H1 (cell line): ENCODE data around the gene UBQLN1. TPM values are rescaled to one million over a fixed set of nuclear protein-coding genes. Genes with fewer than 3 reads are reported as not detected.

Experiments
- CTCF ChIA-PET: fragments of 300-600 bp; sonication (Branson Sonifier 250); formaldehyde crosslinking; loops from one replicate; lab custom pipeline; 2021; ENCODE audit not compliant: partially characterized antibody; lab: Charles Lee
- POLR2A ChIA-PET: fragments of 300-600 bp; sonication (Branson Sonifier 250); formaldehyde crosslinking; loops from one replicate; lab custom pipeline; 2021; ENCODE audit warnings: inconsistent platforms; ENCODE audit not compliant: partially characterized antibody; lab: Charles Lee
- DNase-seq, 2 experiments: peaks; one replicate each; pipeline versions ENCODE4 v3.0.0 to v3.0.0-alpha.2; 2010 to 2022; ENCODE audit warnings: low spot score in 2 of 2, low read depth in 1 of 2, mixed read lengths in 1 of 2
- FAIRE-seq: peaks from 2 replicates; lab custom pipeline; 2011; peaks lifted over from hg19 to GRCh38; lab: Jason Lieb, UNC
- H2AFZ ChIP-seq: 2 replicates; pipeline ENCODE4 v1.8.1; 2012; ENCODE audit warnings: low read length, inconsistent platforms
- H2AK5ac ChIP-seq: 2 replicates; pipeline ENCODE4 v1.6.1; 2013; ENCODE audit warnings: low read depth, low read length
- H2BK120ac ChIP-seq: replicated peaks from 2 replicates; pipeline ENCODE3; 2013; ENCODE audit warnings: low read depth, low read length, inconsistent platforms
- H2BK12ac ChIP-seq: 2 replicates; pipeline ENCODE4 v1.6.1; 2013; ENCODE audit warnings: low read depth, low read length
- H2BK15ac ChIP-seq: 2 replicates; pipeline ENCODE4 v1.6.1; 2013; ENCODE audit warnings: low read length
- H2BK20ac ChIP-seq: 2 replicates; pipeline ENCODE4 v1.6.1; 2013; ENCODE audit warnings: low read length
- H2BK5ac ChIP-seq: 2 replicates; pipeline ENCODE4 v1.6.1; 2013; ENCODE audit warnings: low read depth, low read length
- H3K14ac ChIP-seq: 2 replicates; pipeline ENCODE4 v1.6.1; 2013; ENCODE audit warnings: inconsistent platforms; ENCODE audit not compliant: insufficient read length
- H3K18ac ChIP-seq: 2 replicates; pipeline ENCODE4 v1.6.1; 2013; ENCODE audit warnings: low read length; ENCODE audit errors: extremely low read depth
- H3K23ac ChIP-seq: 2 replicates; pipeline ENCODE4 v1.6.1; 2013; ENCODE audit warnings: inconsistent platforms; ENCODE audit not compliant: insufficient read length
- H3K23me2 ChIP-seq: 2 replicates; pipeline ENCODE4 v1.6.1; 2013; ENCODE audit warnings: low read depth, low read length
- H3K27ac ChIP-seq: 2 replicates; pipeline ENCODE4 v1.6.1; 2011; ENCODE audit warnings: low read depth, low read length, inconsistent platforms
- H3K27me3 ChIP-seq, 4 experiments: replicated peaks in 1 of 4; 1 replicate in 1 of 4; 2 replicates in 3 of 4; pipeline versions ENCODE4 v1.6.1 to v1.8.1; 2011 to 2013; ENCODE audit warnings: low read length in 3 of 4, mild to moderate bottlenecking in 3 of 4, inconsistent platforms in 2 of 4, mixed read lengths in 2 of 4, moderate library complexity in 1 of 4; ENCODE audit not compliant: control insufficient read depth in 3 of 4, insufficient read depth in 3 of 4; ENCODE audit errors: extremely low read depth in 1 of 4
- H3K36me3 ChIP-seq, 4 experiments: 2 replicates each; pipeline versions ENCODE4 v1.6.1 to v1.8.1; 2011 to 2013; ENCODE audit warnings: mild to moderate bottlenecking in 4 of 4, low read length in 3 of 4, moderate library complexity in 2 of 4, control low read depth in 1 of 4, inconsistent platforms in 1 of 4; ENCODE audit not compliant: insufficient read depth in 4 of 4, control insufficient read depth in 2 of 4
- H3K4ac ChIP-seq: replicated peaks from 2 replicates; pipeline ENCODE3; 2013; ENCODE audit warnings: low read length, low read depth, mixed read lengths, inconsistent platforms; ENCODE audit not compliant: insufficient read length
- H3K4me1 ChIP-seq, 4 experiments: replicated peaks in 1 of 4; 1 replicate in 1 of 4; 2 replicates in 3 of 4; pipeline versions ENCODE4 v1.6.1 to v1.8.1; 2011 to 2013; ENCODE audit warnings: low read length in 3 of 4, inconsistent platforms in 2 of 4, mixed read lengths in 1 of 4; ENCODE audit not compliant: insufficient read depth in 4 of 4, control insufficient read depth in 3 of 4
- H3K4me2 ChIP-seq, 2 experiments: 2 replicates each; pipeline versions ENCODE4 v1.6.1 to v1.8.1; 2011 to 2013; ENCODE audit warnings: low read depth in 2 of 2, low read length in 2 of 2, control low read depth in 1 of 2, inconsistent platforms in 1 of 2, mild to moderate bottlenecking in 1 of 2; ENCODE audit not compliant: insufficient read depth in 1 of 2
- H3K4me3 ChIP-seq, 4 experiments: fragments of 200-600, 300-600 bp in 1 of 4; sonication (generic), shearing (Covaris generic), sonication (Bioruptor Twin) in 1 of 4; 2 replicates each; pipeline versions ENCODE4 v1.5.1 to v1.8.1; 2011 to 2016; ENCODE audit warnings: low read length in 4 of 4, low read depth in 3 of 4, control low read depth in 2 of 4, inconsistent platforms in 2 of 4, mild to moderate bottlenecking in 2 of 4, mixed read lengths in 1 of 4, moderate library complexity in 1 of 4; ENCODE audit not compliant: insufficient read depth in 2 of 4; ENCODE audit errors: extremely low read depth in 1 of 4
- H3K56ac ChIP-seq: replicated peaks from 2 replicates; pipeline ENCODE3; 2013; ENCODE audit warnings: low read depth, mild to moderate bottlenecking, mixed read lengths, low read length, inconsistent platforms; ENCODE audit not compliant: insufficient read length
- H3K79me1 ChIP-seq: 2 replicates; pipeline ENCODE4 v1.6.1; 2013; ENCODE audit warnings: low read depth, low read length, control low read depth
- H3K79me2 ChIP-seq, 2 experiments: 2 replicates each; pipeline versions ENCODE4 v1.6.1 to v1.8.1; 2012 to 2013; ENCODE audit warnings: low read length in 2 of 2, mild to moderate bottlenecking in 2 of 2, inconsistent platforms in 1 of 2; ENCODE audit not compliant: insufficient read depth in 2 of 2, control insufficient read depth in 1 of 2
- H3K9ac ChIP-seq, 4 experiments: replicated peaks in 1 of 4; 1 replicate in 1 of 4; 2 replicates in 3 of 4; pipeline versions ENCODE4 v1.6.1 to v1.8.1; 2011 to 2013; ENCODE audit warnings: low read depth in 3 of 4, low read length in 3 of 4, control low read depth in 2 of 4, mild to moderate bottlenecking in 2 of 4, moderate library complexity in 2 of 4, inconsistent platforms in 1 of 4; ENCODE audit errors: extremely low read depth in 1 of 4
- H3K9me3 ChIP-seq, 2 experiments: 2 replicates each; pipeline versions ENCODE4 v1.6.1 to v1.8.1; 2012 to 2013; ENCODE audit warnings: mild to moderate bottlenecking in 2 of 2, moderate library complexity in 2 of 2, control low read depth in 1 of 2, inconsistent platforms in 1 of 2, low read depth in 1 of 2, low read length in 1 of 2, mixed read lengths in 1 of 2; ENCODE audit not compliant: insufficient read depth in 2 of 2
- H4K20me1 ChIP-seq, 2 experiments: replicated peaks in 1 of 2; 2 replicates each; pipeline versions ENCODE3 to v1.8.1; 2011 to 2013; ENCODE audit warnings: inconsistent platforms in 2 of 2, low read length in 2 of 2, mild to moderate bottlenecking in 1 of 2; ENCODE audit not compliant: insufficient read depth in 2 of 2, control insufficient read depth in 1 of 2
- H4K5ac ChIP-seq: 2 replicates; pipeline ENCODE4 v1.6.1; 2013; ENCODE audit warnings: low read length, low read depth, mixed read lengths, inconsistent platforms; ENCODE audit not compliant: insufficient read length
- H4K8ac ChIP-seq: 2 replicates; pipeline ENCODE4 v1.8.0; 2013; ENCODE audit warnings: mild to moderate bottlenecking, moderate library complexity, low read length, inconsistent platforms; ENCODE audit not compliant: insufficient read depth; ENCODE audit errors: extremely low read depth
- H4K91ac ChIP-seq: replicated peaks from 2 replicates; pipeline ENCODE3; 2013; ENCODE audit warnings: low read length, mixed read lengths, inconsistent platforms; ENCODE audit not compliant: insufficient read length
- EGR1 ChIP-seq: IDR thresholded peaks from 2 replicates; pipeline ENCODE4 v1.6.1; 2011; ENCODE audit warnings: low read depth, low read length, borderline replicate concordance
- WGBS, 2 experiments: shearing (Covaris generic) in 1 of 2; methylation state at CpG; one replicate each; pipeline versions ENCODE4 v1.1.6 to v1.1.7; 2013 to 2015; ENCODE audit warnings: low lambda C conversion rate in 2 of 2, mixed read lengths in 2 of 2, inconsistent platforms in 1 of 2, low coverage in 1 of 2, missing lambda C conversion rate in 1 of 2; ENCODE audit not compliant: insufficient replicate concordance in 2 of 2, insufficient coverage in 1 of 2, insufficient read length in 1 of 2; ENCODE audit errors: extremely low coverage in 1 of 2, missing lambda C conversion rate in 1 of 2; 5-methylcytosine and 5-hydroxymethylcytosine counted together
- polyA plus RNA-seq, 7 experiments: library from polyadenylated mRNA; depleted of rRNA in 3 of 7; stranded (reverse) in 5 of 7; unstranded in 2 of 7; fragments of >200 nt in 5 of 7; fragments of 200-250 nt in 2 of 7; gene quantifications; 1 replicate in 5 of 7; 2 replicates in 1 of 7; 4 replicates in 1 of 7; pipeline versions ENCODE4 v1.2.1 to v1.2.3, GENCODE V29; 2011 to 2013; ENCODE audit warnings: missing spikeins in 2 of 7, mixed read lengths in 2 of 7
- total RNA-seq: library from RNA; stranded (reverse); fragmentation: NEBNext Ultra II Directional; extraction: Animal tissue kit (Norgen Biotek cat#: 25700); gene quantifications from 2 replicates; pipeline ENCODE4 v1.2.1, GENCODE V29; 2021

UBQLN1 gene
- total and polyA plus RNA-seq, 2 of the 8 experiments (the other 6 are each of a cell fraction or from before 2014, with no cell fraction given) = 62.4 to 105 TPM

DNA sequence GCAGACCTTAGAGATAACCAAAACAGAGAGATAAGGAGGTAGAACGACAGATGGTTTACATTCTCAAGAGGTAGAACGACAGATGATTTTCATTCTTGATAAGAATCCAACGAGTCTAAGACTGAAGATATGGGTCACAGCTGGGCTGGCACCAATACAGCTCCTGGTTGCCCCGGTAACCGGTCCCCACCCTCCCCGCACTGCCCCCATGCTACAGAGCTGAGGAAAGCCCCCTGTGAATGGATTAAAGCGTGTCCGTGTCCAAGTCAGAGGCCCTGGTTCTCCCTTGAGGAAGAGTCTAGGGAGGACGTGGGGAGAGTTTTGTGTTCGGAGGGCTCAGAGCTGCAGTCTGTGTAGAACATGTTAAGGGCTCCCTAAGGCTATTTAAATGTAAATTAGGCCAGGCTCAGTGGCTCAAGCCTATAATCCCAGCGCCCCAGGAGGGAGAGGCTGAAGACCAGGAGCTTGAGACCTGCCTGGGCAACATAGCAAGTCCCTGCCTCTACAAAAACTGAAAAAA, 76.8 kb downstream of the UBQLN1 start:
- Histone ChIP-seq H3K27ac (no peak overlapping the region), H2AK5ac (no peak overlapping the region), H3K23ac (no peak overlapping the region), H3K79me1 (no peaks in the 10 kb centered on the region), H3K79me2 (no peaks in the 10 kb centered on the region), H3K23me2 (no peaks in the 10 kb centered on the region), H2BK12ac (no peak overlapping the region), H4K91ac (no peak overlapping the region), H4K20me1 (no peaks in the 10 kb centered on the region), H3K56ac (no peak overlapping the region), H4K8ac (no peak overlapping the region), H3K14ac (no peak overlapping the region), H2AFZ (no peak overlapping the region), H2BK15ac (no peak overlapping the region), H3K4ac (no peak overlapping the region), H2BK5ac (no peak overlapping the region), H3K36me3 (no peaks in the 10 kb centered on the region), H3K27me3 (no peaks in the 10 kb centered on the region), H3K4me1 (peaks cover 0 to 11% (median 3%) of the 10 kb centered on the region in 4 experiments; a peak in 1 of 7 replicates), H3K9ac (no peak overlapping the region), H2BK120ac (no peak overlapping the region), H2BK20ac (no peak overlapping the region), H3K9me3 (no peaks in the 10 kb centered on the region), H3K18ac (0 out of 2 replicates have a peak overlapping the region, but pooled peaks have one; percentile 24), H3K4me2 (peak overlapping the region; percentile 45 to 63), H3K4me3 (peak overlapping the region in 1 of 4 experiments; percentile 44; a peak in 2 of 8 replicates), H4K5ac (no peak overlapping the region)
- 16% methylated on average over 11 of the region's 11 CpGs; no CpG with 5 or more reads in 1 of the 2 experiments for WGBS, 2 experiments
- ChIA-PET POLR2A (interaction anchor here (0.7 to 2.4 kb wide), 5 partner anchors 8 to 290 kb away, joined by 3 to 11 read pairs (median 4); partner anchors contain the start of genes IDNK and KIF27), CTCF (interaction anchor here (0.6 to 8.0 kb wide), 9 partner anchors 10 to 643 kb away, joined by 3 to 75 read pairs (median 4); partner anchors contain the start of gene FRMD3)
- FAIRE-seq (peak; percentile 39), DNase-seq (peak in 1 of 2 experiments; percentile 76)
- peak; percentile 37; the same call in 1 of the 2 replicates for TF ChIP-seq EGR1
